Pulmonary artery endothelial cell (primary cell): ENCODE data around the gene ABL1. TPM values are rescaled to one million over a fixed set of nuclear protein-coding genes. Genes with fewer than 3 reads are reported as not detected.

Source experiments
- DNase-seq: peaks from one replicate; pipeline ENCODE4 v3.0.0-alpha.2; 2011; ENCODE audit warnings: low read depth, low spot score
- total RNA-seq: library from RNA; depleted of rRNA; stranded (reverse); fragments of >200 nt; gene quantifications from 2 replicates; pipeline ENCODE4 v1.2.3, GENCODE V29; 2014

ABL1 gene
- total RNA-seq, 1 donor from 2014 or later, result 59.5 TPM

DNA sequence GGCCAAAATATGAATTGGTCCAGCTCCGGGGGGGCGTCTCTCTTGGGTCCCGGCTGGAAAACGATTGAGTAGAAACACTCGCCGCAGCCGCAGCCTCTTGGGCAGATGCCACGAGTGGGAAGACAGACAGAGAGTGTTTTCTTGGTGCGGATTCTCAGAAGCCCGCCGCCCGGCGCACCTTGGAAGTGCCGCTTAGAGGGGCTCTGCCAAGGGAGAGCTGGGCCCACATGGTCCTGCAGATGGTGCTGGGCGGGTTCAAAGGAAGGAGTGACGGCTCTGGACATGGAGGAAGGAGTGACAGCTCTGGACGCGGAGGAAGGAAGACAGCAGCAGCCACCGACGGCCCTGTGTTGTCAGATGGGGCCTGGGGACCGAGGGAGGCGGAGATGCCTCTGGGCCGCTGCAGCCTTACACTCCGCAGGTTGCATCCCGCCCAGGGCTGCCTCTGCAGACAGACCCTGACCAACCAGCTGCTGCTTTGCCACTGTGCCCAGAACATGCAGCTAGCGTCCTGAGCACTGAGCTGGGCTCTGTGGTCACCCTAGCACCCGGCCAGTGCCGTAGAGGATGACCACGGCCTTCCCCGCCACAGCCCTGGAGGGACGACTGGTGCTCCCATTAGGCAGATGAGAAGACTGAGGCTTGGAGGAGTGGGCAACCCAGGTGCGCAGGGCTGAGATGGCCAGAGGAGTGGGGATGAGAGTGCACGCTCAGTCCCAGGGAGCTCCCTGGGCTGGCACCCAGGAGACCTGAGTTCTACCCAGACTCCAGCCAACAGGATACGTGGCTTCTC, 82.3 kb downstream of the ABL1 start:
- no peak for DNase-seq

DNA sequence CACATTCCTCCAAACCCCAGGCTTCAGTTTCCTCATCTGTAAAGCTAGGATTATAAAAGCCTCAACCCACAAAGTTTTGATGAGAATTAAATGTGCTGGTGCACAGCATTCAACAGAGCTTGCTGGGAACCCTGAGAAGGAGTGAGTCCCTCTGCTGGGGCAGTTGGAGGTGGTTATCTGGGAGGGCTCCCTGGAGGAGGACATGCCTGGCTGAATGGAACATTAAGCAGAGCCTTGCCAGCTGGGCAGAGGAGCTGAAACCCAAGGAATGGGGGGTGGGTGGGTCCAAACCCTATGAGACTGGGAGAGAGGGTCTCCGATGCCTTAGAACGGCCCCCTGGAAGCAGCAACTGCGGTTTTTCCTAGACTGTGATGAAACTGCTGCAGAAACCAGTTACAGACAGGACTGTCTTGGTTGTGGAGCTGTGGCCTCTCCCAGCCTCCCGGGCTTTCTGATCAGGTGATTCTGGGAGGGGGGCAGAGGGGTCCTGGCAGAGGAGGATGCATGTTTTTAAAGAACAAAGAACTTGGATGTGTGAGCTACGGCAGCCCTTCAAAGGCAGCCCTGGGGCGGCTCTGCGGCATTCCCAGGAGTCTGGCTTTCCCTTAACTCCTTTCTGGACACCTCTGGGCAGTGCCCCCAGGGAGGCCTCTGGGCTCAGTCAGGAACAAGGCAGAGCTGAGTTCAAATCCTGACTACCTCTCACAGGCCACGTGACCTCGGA, 83.2 kb downstream of the ABL1 start:
- no peak for DNase-seq

DNA sequence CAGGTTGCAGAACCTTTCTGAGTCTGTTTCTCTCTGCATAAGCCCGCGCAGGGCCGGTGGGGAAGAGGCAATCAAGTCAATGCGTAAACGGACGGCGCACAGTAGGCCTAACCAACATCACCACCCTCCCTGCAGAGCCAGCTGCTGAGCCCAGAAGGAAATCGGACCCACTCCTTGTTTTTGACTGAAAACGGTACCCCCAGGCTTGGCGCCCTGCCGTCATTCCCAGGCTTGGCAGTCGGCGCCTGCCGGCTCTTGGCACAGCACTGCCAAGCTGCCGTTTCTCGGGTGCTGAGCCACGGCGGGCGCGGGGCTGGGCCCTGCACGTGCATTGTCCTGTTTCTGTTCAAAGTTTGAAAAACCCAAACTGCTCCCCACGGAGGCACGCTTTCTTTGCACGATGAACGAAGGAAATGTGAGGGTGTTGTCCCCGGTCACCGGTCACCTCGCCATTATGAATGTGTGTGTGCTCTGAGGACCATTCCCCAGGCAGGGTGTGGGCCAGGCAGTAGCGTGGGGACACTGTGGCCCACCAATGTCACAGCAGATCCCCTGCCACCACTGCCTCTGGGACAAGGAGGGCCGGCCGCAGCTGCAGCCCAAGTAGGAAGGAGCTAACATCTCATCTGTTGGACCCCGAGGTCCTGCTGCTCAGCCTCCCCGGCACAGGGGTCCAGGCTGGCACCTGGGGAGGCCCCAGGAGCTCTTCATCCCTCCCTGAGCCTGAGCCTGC, 83.9 kb downstream of the ABL1 start:
- no peak for DNase-seq

DNA sequence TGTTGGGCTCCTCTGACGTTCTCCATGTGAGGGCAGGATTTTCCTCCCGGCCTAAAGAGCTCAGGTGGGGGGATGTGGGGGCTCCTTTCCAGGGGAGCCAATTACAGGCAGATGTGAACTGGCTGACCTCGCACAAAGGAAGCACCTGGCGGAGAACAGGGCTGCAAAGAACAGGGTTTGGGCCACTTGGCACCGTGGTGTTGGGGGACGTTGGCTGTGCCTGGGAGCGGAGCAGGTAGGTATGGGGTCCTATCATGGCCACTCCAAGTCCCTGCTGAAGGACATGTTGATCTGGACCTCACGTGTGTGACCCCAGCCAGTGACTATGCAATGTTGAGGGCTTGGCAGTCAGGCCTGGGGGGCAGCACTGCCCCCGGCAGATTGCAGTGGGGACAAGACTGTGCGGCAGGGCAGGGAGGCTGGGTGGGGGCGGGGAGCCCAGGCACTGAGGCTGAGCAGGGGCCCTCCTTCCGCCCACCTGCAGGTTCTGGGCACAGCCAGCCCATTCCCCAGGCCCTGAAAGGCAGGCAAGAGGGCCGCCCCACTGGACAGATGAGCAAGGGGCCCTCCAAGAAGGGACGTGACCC, 84.6 kb downstream of the ABL1 start:
- no peak for DNase-seq

DNA sequence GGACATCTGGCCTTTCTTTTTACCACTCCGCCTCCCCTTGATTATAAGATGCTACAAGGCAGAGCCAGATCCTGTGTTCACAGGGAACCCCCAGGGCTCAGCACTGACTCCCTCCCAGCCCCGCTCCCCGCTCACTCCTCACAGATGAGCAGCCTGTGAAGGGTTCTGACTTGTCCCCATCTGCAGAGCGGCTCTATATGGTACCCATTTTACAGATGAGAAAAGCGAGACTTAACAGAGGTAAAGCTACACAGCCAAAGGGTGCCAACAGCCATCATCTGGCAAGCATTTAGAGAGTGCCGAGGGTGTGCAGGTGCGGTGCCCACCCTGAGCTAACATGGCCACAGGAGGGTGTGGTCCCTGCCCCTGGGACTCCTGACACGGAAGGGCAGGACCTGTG, 85.2 kb downstream of the ABL1 start:
- no peak for DNase-seq

DNA sequence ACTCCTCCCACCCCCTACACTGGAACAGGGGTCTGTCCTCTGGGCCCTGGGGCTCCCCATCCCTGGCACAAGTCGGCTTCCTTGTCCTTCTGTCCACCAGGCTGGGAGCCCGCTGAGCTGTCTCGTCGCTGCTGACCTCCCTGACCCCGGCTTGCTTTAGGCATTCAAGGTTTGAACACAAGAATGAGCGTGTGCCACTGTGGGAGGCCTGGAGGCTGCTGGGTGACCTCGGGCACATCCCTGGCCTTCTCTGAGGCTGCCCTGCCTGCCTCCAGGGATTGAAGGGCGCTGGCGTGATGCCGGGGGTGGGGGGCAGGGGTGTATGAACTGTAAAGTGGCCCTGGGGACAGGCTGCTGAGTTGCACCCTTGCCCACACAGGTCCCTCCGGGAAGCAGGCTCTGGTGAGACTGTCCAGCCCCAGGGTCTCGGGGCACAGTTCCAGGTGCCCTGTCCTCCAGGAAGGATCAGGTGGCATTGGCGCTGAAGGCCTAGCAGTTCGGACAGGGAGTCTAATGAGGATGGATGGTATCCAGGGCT, 85.8 kb downstream of the ABL1 start:
- no peak for DNase-seq

DNA sequence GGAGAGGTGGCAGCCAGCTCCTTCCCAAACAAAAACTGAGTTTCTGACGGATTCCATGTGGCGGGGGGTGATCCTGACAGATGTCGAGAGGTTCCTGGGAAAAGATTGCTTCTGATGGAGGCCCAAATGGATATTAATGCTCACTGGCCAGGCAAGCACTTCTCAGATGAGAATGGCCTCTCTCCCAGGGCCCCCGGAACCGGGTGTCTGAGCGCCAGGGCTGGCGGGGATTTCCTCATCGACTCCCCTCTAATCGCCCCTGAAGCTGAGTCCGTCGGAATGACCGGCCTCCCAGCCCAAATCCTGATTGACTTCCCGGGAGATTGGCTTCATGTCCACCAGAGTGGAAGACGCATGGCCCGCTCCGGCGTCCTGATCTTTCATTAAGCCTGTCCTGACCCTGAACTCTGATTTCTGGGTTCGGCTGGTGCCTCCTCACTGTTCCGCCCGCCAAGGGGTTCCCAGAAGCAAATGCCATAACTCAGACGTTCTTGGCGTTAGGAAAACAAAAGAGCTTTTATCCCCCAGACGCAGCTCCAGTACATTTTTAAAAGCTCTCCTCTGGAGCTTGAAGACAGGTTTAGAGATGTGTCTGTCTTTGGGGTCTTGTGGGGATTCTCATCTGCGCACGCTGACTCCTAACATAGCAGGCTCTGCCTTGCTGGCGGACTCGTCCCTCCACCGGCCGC, 86.4 kb downstream of the ABL1 start:
- DNase-seq, result no peak

DNA sequence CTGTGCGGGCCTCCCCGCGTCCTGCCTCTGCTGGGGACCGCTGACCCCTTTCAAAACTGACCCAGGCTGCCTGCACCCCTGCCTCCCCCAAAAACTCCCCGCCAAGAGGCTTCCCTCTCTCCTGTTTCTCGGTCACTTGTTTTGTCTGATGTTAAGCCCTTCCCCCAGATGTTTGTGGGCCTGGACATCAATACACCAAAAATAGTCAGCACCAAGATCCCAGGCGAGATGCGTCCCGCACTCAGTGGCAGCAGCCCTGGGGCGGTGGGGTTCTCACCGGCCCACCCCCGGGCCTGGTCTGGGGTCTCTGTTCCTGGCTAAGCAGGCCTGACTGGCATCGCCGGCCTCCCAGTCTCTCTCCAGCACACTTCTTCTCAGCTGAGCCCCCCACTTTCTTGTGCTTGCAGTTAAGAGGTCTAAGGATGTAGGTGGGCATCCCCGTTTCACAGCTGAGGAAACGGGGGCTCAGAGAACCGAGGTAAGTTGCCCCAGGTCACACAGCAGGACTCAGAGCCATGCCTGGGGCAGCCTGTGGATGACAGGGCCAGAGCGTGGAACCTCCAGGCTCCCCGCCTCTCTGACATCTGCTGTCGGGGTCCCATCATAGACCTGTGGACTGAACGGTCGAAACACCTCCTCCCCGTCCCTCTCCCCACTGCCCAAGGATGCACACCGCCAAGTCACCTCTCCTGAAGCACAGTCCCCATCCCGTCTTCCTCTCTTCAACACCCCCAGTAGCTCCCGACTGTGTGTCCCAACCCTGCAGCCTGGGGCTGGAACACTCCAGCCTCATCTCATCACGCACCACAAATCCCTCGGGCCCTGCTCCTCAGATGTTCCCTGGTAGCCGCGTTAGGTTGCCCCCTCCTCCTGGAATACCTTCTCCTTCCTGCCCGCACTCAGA, 87.2 kb downstream of the ABL1 start:
- no peak for DNase-seq

DNA sequence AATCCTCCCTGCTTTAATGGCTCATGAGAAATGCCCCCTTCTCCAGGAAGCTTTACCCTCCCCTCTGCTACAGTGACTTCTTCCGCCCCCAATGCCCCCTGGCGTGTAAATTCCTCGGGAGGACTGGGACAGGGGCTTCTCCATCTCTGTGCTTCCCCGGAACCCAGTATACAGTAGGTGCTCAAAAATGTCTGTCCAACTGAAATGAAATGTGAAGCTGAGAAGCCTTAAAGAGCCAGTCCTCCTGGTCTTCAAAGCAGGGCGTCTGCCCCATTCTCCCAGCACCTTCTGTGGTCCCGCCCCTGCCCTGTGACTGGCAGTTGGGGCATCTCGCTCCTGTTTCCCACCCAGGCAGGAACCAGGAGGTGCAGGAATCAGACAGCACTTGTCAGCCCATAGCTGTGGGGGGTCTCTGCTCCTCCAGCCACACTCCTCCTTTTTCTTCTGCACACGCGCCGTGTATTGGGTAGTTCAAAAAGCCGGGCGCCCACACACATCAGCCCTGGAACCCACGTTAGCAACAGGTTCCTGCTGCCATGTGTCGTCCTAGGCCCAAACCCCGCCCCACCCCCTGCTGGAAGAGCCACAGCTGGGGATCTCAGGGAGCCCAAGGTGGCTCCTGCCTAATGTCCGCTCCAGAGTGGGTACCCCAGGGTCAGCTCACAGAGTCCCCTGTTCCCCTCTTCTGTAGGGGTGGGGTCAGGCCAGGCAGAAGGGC, 88.0 kb downstream of the ABL1 start:
- no peak for DNase-seq

DNA sequence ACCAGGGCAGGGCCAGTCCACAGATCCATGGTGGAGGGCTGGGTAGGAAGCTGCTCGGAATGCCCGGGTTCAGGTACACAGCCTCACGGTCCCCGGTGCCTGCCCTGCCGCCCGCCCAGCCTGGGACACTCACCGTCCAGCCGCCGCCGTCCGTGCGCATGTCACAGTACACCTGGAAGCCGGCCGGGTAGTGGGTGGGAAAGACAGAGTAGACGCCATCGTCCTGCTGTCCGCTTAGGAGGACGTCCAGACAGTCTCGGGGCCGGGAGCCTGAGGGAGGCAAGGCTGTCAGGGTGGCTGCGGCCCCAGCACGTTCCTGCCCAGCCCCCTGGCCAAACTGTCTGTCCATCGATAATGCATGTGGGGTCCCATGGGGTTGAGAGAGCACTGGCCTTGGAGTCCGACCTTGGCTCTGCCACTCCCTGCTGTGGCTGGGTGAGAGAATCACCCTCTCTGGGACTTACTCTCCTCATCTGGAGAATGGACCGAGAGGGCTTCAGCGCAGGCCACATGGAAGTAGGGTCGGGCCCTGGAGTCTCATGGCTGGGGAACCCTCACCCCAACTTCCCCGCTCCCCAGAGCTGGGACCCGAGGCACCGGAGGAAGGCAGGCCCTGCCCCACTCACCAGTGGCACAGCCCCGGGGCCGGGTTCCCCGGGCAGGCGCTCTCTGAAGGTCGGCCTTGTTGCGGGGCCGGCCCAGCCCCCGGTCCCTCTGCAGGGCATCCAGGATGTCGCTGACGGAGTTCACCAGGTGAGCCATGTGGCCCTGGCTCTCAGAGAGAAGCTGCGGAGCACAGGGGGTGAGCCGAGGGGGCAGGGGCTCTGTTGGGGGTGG, 88.8 kb downstream of the ABL1 start:
- no peak for DNase-seq

DNA sequence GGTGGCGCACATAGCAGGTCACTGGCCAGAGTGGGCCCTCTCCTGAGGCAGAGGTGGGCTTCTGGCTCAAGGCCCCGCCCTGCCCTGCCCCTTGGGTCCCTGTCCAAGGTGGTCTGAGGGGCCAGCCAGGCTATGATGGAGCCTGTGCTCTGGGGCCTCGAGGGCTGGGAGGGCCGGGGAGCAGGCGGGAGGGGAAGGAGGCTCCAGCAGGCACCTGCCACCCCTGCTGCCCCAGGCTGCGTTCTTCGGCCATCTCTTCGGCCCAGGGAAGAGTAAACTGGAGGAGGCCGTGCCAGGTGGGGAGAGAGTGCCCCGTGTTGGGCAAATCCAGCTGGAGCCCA, 89.4 kb downstream of the ABL1 start:
- no peak for DNase-seq

DNA sequence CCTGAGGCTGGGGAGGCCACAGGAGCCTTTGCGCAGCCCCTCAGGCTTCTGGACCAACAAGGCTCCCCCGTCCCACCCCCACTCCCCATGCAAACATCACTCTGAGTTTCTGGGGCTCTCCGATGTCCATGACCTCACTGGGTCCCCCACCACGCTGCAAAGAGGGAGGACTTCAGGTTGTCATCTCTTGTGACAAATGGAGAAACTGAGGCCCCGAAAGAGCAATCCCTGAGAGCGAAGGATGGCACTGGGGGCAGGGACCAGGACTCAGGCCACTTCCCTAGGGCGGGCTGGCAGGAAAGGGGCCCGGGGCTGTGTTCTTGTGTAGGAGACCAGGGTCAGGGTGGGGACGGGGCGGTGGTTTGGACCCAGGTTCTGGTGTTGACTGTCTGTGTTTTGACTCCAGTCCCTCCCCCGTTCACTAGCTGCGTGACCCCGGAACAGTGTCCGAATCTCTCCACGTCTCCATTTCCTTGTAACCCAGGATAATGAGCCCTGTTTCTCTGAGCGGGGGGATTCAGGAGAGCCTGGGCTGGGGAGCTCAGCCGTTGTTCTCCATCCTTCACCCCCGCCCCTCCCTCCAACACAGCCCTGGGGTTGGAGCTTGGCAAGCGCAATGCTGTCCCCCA, 90.1 kb downstream of the ABL1 start:
- DNase-seq, result no peak

DNA sequence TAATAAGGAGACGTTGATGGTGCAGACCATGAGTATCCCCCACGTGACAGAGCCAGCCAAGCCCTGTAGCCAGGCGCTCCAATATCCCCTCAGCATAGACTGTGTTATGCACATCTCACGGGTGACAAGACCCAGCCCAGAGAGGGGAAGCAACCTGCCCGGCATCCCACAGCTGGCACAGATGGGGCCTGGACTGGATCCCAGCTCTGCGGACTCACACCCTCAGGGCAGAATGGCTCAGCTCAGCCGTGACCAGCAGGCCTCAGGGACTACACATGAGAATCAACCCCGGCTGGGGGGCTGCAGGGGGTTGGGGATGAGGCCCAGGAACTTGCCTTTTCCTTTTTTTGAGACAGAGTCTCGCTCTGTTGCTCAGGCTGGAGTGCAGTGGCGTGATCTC, 92.3 kb downstream of the ABL1 start:
- DNase-seq, result no peak

DNA sequence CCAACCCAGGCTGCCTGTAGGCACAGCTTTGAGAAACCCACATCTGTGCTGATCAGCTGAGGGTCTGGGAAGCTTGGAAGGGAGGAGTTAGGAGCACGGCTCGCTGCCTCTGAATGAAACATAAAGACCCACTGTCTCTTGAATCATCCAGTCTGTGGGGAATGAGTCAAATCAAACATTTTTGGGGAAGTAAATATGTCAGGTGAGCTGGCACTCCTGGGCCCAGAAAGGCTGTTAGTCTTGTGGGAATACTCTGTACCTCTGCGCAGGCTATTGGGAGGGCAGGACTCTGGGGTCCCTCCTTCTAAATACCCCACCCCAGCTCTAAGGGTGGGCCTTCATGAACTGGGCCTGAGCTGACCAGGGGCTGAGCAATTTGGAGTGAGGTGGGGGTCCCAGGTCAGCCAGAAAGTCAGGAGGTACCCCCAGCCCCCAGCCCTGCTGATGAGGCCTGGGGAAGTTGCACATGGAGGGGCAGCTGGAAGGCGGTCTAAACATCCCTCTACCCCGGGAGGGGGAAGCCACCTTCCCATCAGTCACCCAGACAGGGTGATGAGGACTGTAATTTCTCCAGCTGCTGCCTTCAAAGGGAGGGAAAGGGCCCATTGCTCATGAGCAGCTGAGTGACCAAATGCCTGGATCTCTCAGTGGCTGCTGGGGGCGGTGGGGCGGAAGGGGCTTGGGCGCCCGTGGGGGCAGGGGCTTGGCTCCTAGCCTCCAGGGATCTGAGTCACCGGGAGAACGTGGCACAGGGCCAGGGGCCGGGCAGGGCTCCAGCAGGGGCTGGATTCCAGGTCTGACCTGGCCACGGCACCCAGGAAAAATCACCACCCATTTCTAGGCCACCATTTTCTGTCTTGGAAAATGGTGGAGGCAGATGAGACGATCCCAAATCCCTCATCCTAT, 93.2 kb downstream of the ABL1 start:
- no peak for DNase-seq

DNA sequence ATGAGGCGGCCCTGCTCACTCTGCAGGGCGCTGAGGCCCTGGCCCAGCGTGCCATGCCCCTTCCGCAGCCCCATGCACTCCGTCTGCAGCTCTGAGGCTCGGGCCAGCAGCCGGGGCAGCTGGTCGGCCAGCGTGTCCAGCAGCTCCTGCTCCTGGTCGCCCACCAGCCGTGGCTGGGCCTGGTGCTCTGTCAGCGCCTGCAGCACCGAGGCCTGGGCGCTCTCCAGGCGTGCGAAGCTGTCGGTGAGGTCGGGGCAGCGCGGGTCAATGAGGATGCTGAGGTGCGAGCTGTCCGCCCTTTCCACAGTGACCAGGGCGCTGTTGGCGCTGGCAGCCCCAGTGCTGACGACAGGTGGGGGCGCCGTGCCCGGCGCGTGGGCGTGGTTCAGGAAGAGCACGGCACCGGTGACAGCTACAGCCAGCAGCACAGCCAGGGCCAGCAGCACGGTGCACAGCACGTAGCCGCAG, 94.6 kb downstream of the ABL1 start:
- no peak for DNase-seq

DNA sequence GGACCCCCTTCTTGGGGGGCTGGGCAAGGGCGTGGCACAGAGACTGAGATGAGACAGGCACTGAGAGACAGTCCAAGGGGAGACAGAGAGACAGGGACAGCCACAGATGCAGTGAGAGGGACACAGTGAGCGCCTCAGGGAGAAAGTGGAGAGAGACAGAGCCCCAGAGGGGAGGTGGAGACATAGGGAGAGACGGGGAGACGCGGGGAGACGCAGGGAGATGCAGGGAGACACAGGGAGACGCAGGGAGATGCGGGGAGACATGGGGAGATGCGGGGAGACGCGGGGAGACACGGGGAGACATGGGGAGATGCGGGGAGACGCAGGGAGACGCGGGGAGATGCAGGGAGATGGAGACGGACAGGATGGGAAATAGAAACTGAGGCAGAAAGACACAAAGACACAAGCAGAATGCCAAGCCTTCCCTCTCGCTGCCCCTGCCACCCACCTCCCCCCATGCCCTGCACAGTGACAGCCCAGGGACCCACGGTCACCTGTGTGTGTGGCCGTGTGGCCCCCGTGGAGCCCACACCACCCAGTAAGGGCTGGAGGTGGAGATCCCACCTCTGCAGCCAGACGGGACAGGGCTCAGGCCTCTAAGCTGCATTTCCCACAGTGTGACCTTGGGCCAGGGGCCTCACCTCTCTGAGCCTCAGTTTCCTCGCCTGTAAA, 95.2 kb downstream of the ABL1 start:
- DNase-seq, result no peak
